HCT116 (cell line): Measurements from ENCODE around the gene YBX3. TPM values are rescaled to one million over a fixed set of nuclear protein-coding genes. Genes with fewer than 3 reads are reported as not detected.

Experiments used
- ATAC-seq: fragments of 200-7000 bp; cut with Tn5 transposase; 2 replicates; pipeline ENCODE4 v1.9.1; 2020; ENCODE audit warnings: mild to moderate bottlenecking, moderate library complexity
- BruUV-seq: library from RNA; stranded (reverse); fragments of 400-500 nt; replicated peaks from 2 replicates; lab custom pipeline; 2021; lab: Mats Ljungman, UMichigan
- CTCF ChIA-PET: fragments of 300-600 bp; sonication (Branson Sonifier 250); formaldehyde crosslinking; loops from one replicate; lab custom pipeline; 2021; ENCODE audit warnings: antibody characterized with exemption; lab: Charles Lee
- POLR2A ChIA-PET: fragments of 300-600, 350-600 bp; sonication (Branson Sonifier 250); formaldehyde crosslinking; loops from one replicate; lab custom pipeline; 2021; ENCODE audit warnings: antibody characterized with exemption; lab: Charles Lee
- RAD21 ChIA-PET, 2 experiments: fragments of 300-600 bp; sonication (Branson Sonifier 250); formaldehyde crosslinking; loops; one replicate each; lab custom pipeline; 2023; ENCODE audit warnings: low total read pairs in 2 of 2; ENCODE audit not compliant: uncharacterized antibody in 2 of 2, unreplicated experiment in 2 of 2, low non-redundant PET in 1 of 2; lab: Charles Lee
- DNase-seq: peaks from one replicate; pipeline ENCODE4 v3.0.0-alpha.2; 2010; ENCODE audit warnings: low read depth, low spot score
- H2AFZ ChIP-seq: fragments of 200-600 bp; shearing (Covaris generic), sonication (generic); 2 replicates; pipeline ENCODE4 v1.6.1; 2017; ENCODE audit warnings: low read depth, mixed run types, mixed read lengths, antibody characterized with exemption, low read length; ENCODE audit not compliant: poor library complexity, severe bottlenecking
- H3K27ac ChIP-seq: 2 replicates; pipeline ENCODE4 v1.5.1; 2012; ENCODE audit warnings: low read depth, low read length
- H3K27me3 ChIP-seq: fragments of 200-600 bp; sonication (generic); 2 replicates; pipeline ENCODE4 v1.6.1; 2016; ENCODE audit warnings: mixed run types, low read length, mixed read lengths; ENCODE audit not compliant: insufficient read depth
- H3K36me3 ChIP-seq, 2 experiments: fragments of 200-500 bp in 1 of 2; fragments of 200-600 bp in 1 of 2; sonication (Bioruptor generic) in 1 of 2; sonication (generic) in 1 of 2; 2 replicates each; pipeline versions ENCODE4 v1.5.1 to v1.6.1; 2014 to 2016; ENCODE audit warnings: low read length in 2 of 2, inconsistent platforms in 1 of 2, mixed read lengths in 1 of 2, mixed run types in 1 of 2; ENCODE audit not compliant: insufficient read depth in 2 of 2, control insufficient read depth in 1 of 2
- H3K4me1 ChIP-seq, 2 experiments: fragments of 200-600 bp in 1 of 2; sonication (generic) in 1 of 2; 2 replicates each; pipeline versions ENCODE4 v1.5.1 to v1.6.1; 2012 to 2017; ENCODE audit warnings: low read length in 2 of 2, inconsistent platforms in 1 of 2, mild to moderate bottlenecking in 1 of 2, mixed read lengths in 1 of 2, mixed run types in 1 of 2, moderate library complexity in 1 of 2; ENCODE audit not compliant: insufficient read depth in 2 of 2, control insufficient read depth in 1 of 2
- H3K4me2 ChIP-seq: fragments of 200-600 bp; sonication (generic); 2 replicates; pipeline ENCODE4 v1.6.1; 2017; ENCODE audit warnings: mixed run types, low read length, mixed read lengths
- H3K4me3 ChIP-seq, 2 experiments: fragments of 200-600 bp in 1 of 2; sonication (generic) in 1 of 2; replicated peaks in 1 of 2; 2 replicates each; pipeline ENCODE4 v1.5.1; 2011 to 2016; ENCODE audit warnings: low read length in 2 of 2, control low read depth in 1 of 2, low read depth in 1 of 2, mild to moderate bottlenecking in 1 of 2, mixed read lengths in 1 of 2, mixed run types in 1 of 2
- H3K79me2 ChIP-seq: fragments of 200-600 bp; sonication (generic); 2 replicates; pipeline ENCODE4 v1.6.1; 2017; ENCODE audit warnings: mild to moderate bottlenecking, mixed run types, low read length, moderate library complexity, mixed read lengths; ENCODE audit not compliant: insufficient read depth
- H3K9ac ChIP-seq: fragments of 200-600 bp; sonication (generic); 2 replicates; pipeline ENCODE4 v1.6.1; 2016; ENCODE audit warnings: low read length, mixed read lengths
- H3K9me2 ChIP-seq: fragments of 200-600 bp; sonication (generic), shearing (Covaris generic); 2 replicates; pipeline ENCODE4 v1.6.1; 2017; ENCODE audit warnings: mixed run types, mild to moderate bottlenecking, moderate library complexity; ENCODE audit not compliant: insufficient read depth
- H3K9me3 ChIP-seq, 2 experiments: fragments of 200-500 bp in 1 of 2; fragments of 200-600 bp in 1 of 2; sonication (Bioruptor generic) in 1 of 2; sonication (generic) in 1 of 2; 2 replicates each; pipeline ENCODE4 v1.6.1; 2014 to 2017; ENCODE audit warnings: low read length in 2 of 2, mixed read lengths in 2 of 2, inconsistent platforms in 1 of 2, low read depth in 1 of 2, mild to moderate bottlenecking in 1 of 2, mixed run types in 1 of 2, moderate library complexity in 1 of 2; ENCODE audit not compliant: control insufficient read depth in 1 of 2, insufficient read depth in 1 of 2
- H4K20me1 ChIP-seq: fragments of 200-600 bp; sonication (generic), shearing (Covaris generic); 2 replicates; pipeline ENCODE4 v1.6.1; 2017; ENCODE audit warnings: mixed run types, mild to moderate bottlenecking, moderate library complexity; ENCODE audit not compliant: insufficient read depth
- CTCF ChIP-seq, 3 experiments: fragments of 200-600 bp in 1 of 3; sonication (generic) in 1 of 3; IDR thresholded peaks in 2 of 3; conservative IDR thresholded peaks in 1 of 3; 2 replicates each; pipeline ENCODE4 v1.5.1; 2012 to 2017; ENCODE audit warnings: low read depth in 2 of 3, low read length in 2 of 3, antibody characterized with exemption in 1 of 3, borderline replicate concordance in 1 of 3, control low read depth in 1 of 3, mild to moderate bottlenecking in 1 of 3, mixed read lengths in 1 of 3, mixed run types in 1 of 3, moderate library complexity in 1 of 3; ENCODE audit not compliant: insufficient read depth in 1 of 3
- EZH2phosphoT487 ChIP-seq: fragments of 200-600 bp; IDR thresholded peaks from 2 replicates; pipeline ENCODE4 v1.6.1; 2018; ENCODE audit warnings: antibody characterized with exemption, borderline replicate concordance
- JUND ChIP-seq: IDR thresholded peaks from 2 replicates; pipeline ENCODE4 v1.6.1; 2012
- POLR2AphosphoS5 ChIP-seq: IDR thresholded peaks from 2 replicates; pipeline ENCODE4 v1.6.1; 2011; ENCODE audit warnings: mild to moderate bottlenecking, low read depth, low read length, moderate library complexity
- RAD21 ChIP-seq: IDR thresholded peaks from 2 replicates; pipeline ENCODE4 v1.6.1; 2012; ENCODE audit warnings: low read depth, mild to moderate bottlenecking
- REST ChIP-seq: IDR thresholded peaks from 2 replicates; pipeline ENCODE4 v1.6.1; 2012; ENCODE audit warnings: low read depth
- SRF ChIP-seq: IDR thresholded peaks from 2 replicates; pipeline ENCODE4 v1.6.1; 2012; ENCODE audit warnings: low read depth
- YY1 ChIP-seq: IDR thresholded peaks from 2 replicates; pipeline ENCODE4 v1.6.1; 2011; ENCODE audit warnings: low read length, low read depth, moderate library complexity, mild to moderate bottlenecking; ENCODE audit not compliant: insufficient replicate concordance; ENCODE audit errors: extremely low read depth
- ZFX ChIP-seq: fragments of 450-650 bp; IDR thresholded peaks from 2 replicates; pipeline ENCODE4 v1.6.1; 2017
- intact Hi-C: fragments of 100-400 bp; cut with micrococcal nuclease; formaldehyde crosslinking; loops from 2 replicates; pipeline ENCODE4 v1.10.0; 2022
- total RNA-seq: library from RNA; stranded (reverse); gene quantifications from one replicate; pipeline ENCODE4 v1.2.1, GENCODE V29; 2021; ENCODE audit not compliant: unreplicated experiment
- TF ChIP-seq, protein P1 (sequence below): IDR thresholded peaks from 2 replicates; pipeline ENCODE4 v1.6.1; 2012

YBX3 gene
- total RNA-seq, 1 experiment from 2014 or later = 419 TPM

GRCh38 chr12:10673659-10674384 is 49.3 kb downstream of the YBX3 start, which contains the start of gene STYK1:
Gene STYK1, minus strand, starts transcription at chr12:10674052. Its CDS starts 39,434 bp downstream, at chr12:10634618.
- no peaks in the 10 kb centered on the region for H3K36me3 ChIP-seq
- intact Hi-C loops = loop anchor here (1.0 to 5.0 kb wide), 5 partner anchors 62 to 437 kb away; partner anchors contain the start of gene MAGOHB
- no peaks in the 10 kb centered on the region for H3K79me2 ChIP-seq
- peak within 1 kb of the TSS; percentile 67 for H3K27ac ChIP-seq
- RAD21 ChIA-PET = no interaction called here
- H3K4me2 ChIP-seq = peak within 1 kb of the TSS; percentile 93
- peak within 1 kb of the TSS; percentile 70 for H3K9ac ChIP-seq
- TF ChIP-seq EZH2phosphoT487 (no peak), REST (no peak), JUND (0 out of 2 replicates have a peak, but pooled peaks have one; percentile 12), RAD21 (peak; percentile 89), CTCF (IDR thresholded peaks at IDR 0.05 in 2 of 3, conservative IDR thresholded peaks at IDR 0.05 in 1 of 3; ENCODE audit: borderline replicate concordance in 1 of 3, insufficient read depth in 1 of 3, low read depth in 2 of 3, low read length in 2 of 3) (peak; percentile 88 to 98 (median 93)), YY1 (peak; percentile 60), POLR2AphosphoS5 (peak; percentile 26; the same call in 1 of the 2 replicates), SRF (peak; percentile 67), ZFX (no peak)
- TF ChIP-seq, protein P1, sequence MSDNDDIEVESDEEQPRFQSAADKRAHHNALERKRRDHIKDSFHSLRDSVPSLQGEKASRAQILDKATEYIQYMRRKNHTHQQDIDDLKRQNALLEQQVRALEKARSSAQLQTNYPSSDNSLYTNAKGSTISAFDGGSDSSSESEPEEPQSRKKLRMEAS = peak; percentile 50
- H3K9me3 ChIP-seq = no peaks in the 10 kb centered on the region
- no peaks in the 10 kb centered on the region for H3K27me3 ChIP-seq
- no TSS peak for BruUV-seq
- ATAC-seq (peak; percentile 92), DNase-seq (peak; percentile 81)
- H3K4me1 ChIP-seq = peaks cover 0 to 18% of the 10 kb centered on the region in 2 experiments; a peak in 3 of 4 replicates
- peak within 1 kb of the TSS; percentile 81 for H2AFZ ChIP-seq
- POLR2A ChIA-PET = no interaction called here
- H3K9me2 ChIP-seq = no peaks in the 10 kb centered on the region
- CTCF ChIA-PET = interaction anchor here (1.3 to 1.4 kb wide), 2 partner anchors 14 to 76 kb away, joined by 3 to 4 read pairs; no protein-coding TSS in a partner anchor
- peak within 1 kb of the TSS; percentile 50 to 77 for H3K4me3 ChIP-seq
- no peaks in the 10 kb centered on the region for H4K20me1 ChIP-seq
